ENCODE measurements around the gene PLEKHA6.

Gene PLEKHA6

DNA sequence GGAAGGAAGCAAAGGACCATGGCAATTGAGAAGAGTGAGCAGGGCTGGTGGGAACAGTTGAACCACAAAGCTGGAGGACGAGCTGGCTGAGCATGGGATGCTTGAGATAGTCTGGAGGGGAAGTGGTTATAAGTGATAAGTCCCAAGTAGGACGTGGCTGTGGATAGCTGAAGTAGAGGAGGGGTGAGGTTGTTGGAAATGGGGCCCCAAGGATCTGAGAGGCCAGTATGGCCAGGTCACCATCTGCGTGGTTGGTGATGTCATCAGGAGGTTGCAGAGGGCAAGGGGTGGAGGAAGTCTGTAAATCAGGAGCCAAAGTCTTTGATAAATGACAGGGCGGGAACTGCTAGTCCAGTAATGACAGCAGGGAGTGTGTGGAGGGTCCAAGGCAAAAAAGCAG lies 182.6 kb downstream of the PLEKHA6 start:
- no peak for DNase-seq

DNA sequence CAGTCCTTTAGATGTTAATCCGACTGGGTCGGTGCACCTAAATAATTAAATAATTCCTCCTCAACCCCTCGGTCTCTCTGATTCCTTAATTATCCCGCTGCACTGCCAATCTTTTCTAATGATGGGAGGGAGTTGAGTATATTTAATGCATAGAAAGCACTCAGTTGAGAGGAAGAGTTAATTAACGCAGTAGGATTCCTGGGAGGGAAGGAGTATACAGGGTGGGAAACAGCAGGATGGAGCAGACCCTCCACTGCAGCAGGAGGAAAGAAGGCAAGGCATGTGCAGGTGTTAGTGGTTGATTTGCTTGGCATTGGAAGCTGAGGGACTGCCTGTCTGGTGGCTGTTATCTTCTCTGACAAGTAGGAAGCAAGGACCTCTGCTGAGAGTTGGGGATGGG lies 183.7 kb downstream of the PLEKHA6 start:
- peak; percentile 41 for DNase-seq

DNA sequence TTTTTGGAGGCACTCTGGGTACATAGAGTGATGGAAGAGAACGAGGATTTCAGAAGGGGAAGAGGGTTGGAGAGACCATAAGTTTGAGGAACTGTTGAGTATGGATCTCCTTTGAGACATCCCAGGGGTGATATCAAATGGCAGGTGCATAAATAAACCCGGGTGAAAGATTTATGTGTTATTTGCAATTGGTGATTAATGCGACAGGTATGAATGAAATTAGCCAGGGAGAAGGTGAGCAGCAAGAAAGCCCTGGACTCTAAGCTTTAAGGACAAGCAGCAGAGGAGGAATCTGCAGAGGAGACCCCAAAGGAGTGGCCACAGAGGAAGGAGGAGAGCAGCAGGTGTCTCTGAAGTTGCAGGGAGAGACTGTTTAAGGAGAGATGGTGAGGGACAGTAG lies 184.8 kb downstream of the PLEKHA6 start:
- DNase-seq, result no peak

DNA sequence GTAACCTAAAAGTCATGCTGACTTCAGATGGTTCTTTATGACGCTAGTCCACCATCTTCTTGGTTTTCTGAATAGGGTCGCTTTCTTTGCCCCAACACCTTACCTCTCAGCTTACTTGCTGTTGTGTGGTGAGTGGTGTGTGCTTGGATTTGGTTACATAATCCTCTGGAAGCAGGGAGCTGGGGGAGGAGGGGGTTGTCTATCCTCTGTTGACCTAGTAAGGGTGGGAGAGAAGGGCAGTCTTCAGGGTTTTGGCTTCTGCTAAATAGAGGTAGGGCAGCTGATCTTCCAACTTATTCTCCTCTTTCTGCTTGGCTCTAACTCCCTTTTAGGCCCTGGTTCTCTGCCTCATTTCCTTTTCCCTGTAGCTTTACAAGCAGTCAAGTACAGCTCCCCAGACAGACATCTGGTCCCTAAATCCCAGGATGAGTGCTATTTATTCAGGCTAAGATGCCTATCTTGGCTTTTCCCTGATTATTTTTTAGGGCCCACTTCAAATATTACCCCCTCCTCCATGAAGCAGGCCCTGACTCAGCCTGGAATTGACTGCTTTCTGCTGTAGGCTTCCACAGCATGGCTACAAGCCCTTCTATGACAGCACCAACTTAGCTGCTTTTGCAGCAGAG lies 187.2 kb downstream of the PLEKHA6 start:
- DNase-seq, result no peak

DNA sequence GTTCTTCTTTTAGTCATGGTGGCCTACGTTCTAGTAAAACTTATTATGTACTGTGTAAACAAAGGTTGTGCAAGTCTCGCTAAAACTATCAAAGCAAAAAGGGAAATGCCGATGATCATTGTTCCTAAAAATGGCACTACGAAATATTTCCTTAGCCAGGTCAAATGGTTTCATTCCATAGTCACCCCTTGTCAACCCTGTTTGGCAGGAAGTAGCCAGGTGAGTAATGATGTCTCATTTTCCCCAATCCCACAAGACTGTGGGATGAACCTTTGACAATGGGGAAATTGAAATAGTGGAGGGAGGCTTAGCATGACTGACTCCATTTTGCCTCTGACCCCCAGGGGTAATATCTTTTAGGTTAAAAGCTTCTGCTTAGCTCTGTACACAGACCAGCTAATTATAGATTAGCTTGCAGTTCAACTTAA lies 188.0 kb downstream of the PLEKHA6 start:
- no peak for DNase-seq

DNA sequence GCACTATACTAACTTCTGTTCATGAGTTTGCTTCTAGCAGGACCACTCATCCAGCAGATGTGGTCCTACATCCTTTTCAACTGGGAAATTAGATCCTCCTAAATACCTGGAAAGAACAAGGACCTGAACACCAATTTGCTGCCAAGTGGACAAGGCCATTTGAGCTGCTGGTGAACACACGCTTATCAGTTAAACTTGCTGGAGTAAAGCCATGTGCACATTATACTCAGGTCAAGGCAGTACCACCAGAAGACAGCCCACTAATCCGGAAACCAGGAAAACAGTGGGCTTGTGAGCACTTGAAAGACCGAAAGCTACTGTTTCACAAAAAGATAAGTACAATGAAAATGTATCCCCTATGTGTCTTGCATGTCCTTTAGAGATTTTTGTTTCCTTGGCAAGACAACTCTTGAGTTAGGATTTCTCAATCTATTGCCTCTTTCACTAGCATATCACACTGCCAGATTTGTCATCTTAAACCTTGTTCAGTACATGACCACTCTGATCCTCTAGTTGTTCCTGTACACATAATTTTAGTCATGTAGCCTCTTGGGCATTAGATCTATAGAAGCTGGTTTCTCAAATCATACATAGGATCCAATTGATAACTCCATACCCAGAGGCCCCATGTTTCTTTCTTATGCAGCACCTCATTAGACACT lies 189.1 kb downstream of the PLEKHA6 start:
- DNase-seq, result no peak

DNA sequence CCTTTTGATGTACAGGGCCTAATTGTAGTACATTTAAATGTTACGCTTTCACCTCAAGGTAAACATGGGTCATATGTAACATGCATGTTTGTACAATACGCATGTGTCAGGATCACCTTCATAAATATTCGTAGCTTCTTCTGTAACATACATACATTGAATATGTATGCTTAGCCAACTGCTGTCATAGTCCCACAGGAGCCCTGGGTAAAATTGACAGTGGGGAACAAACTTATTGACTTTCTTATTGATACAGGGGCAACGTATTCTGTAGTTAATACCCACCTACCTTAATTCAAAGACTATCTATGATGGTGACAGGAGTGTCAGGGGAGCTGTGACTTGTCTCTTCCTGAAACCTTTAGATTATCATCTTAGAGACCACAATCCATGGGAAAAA lies 189.9 kb downstream of the PLEKHA6 start:
- no peak for DNase-seq

Data from NCI-H69 (cell line).